H9 (cell line): ENCODE measurements around the gene SIX3. TPM values are rescaled to one million over a fixed set of nuclear protein-coding genes. Genes with fewer than 3 reads are reported as not detected.

Experiments used
- DNase-seq: peaks from one replicate; pipeline ENCODE4 v3.0.0-alpha.2; 2017
- H2AFZ ChIP-seq: one replicate; pipeline ENCODE4 v1.6.1; 2013; ENCODE audit warnings: mild to moderate bottlenecking, low read length, control low read depth, moderate library complexity
- H2AK5ac ChIP-seq: 2 replicates; pipeline ENCODE4 v1.6.1; 2013; ENCODE audit warnings: low read length, control low read depth, mixed read lengths; ENCODE audit not compliant: insufficient read length
- H2BK120ac ChIP-seq: one replicate; pipeline ENCODE4 v1.6.1; 2013; ENCODE audit warnings: low read depth, mild to moderate bottlenecking, low read length, control low read depth, inconsistent platforms; ENCODE audit not compliant: poor library complexity, severe bottlenecking
- H2BK12ac ChIP-seq: 2 replicates; pipeline ENCODE4 v1.6.1; 2013; ENCODE audit warnings: low read length, control low read depth, mixed read lengths, low read depth; ENCODE audit not compliant: insufficient read length
- H2BK15ac ChIP-seq: 2 replicates; pipeline ENCODE4 v1.6.1; 2013; ENCODE audit warnings: low read depth, low read length, control low read depth
- H2BK20ac ChIP-seq: one replicate; pipeline ENCODE4 v1.6.1; 2013; ENCODE audit warnings: low read depth, mild to moderate bottlenecking, low read length, control low read depth, inconsistent platforms; ENCODE audit not compliant: poor library complexity, severe bottlenecking
- H2BK5ac ChIP-seq: 2 replicates; pipeline ENCODE4 v1.6.1; 2013; ENCODE audit warnings: low read length, control low read depth, mixed read lengths; ENCODE audit not compliant: insufficient read length
- H3K14ac ChIP-seq: 2 replicates; pipeline ENCODE4 v1.6.1; 2013; ENCODE audit warnings: low read length, control low read depth; ENCODE audit not compliant: insufficient read depth
- H3K18ac ChIP-seq: 2 replicates; pipeline ENCODE4 v1.6.1; 2013; ENCODE audit warnings: low read depth, mild to moderate bottlenecking, mixed read lengths, low read length, control low read depth; ENCODE audit not compliant: insufficient read length
- H3K23ac ChIP-seq: 2 replicates; pipeline ENCODE4 v1.6.1; 2013; ENCODE audit warnings: low read length, control low read depth, mixed read lengths, low read depth; ENCODE audit not compliant: insufficient read length
- H3K23me2 ChIP-seq: 2 replicates; pipeline ENCODE4 v1.6.1; 2013; ENCODE audit warnings: low read depth, mild to moderate bottlenecking, mixed read lengths, low read length, control low read depth; ENCODE audit not compliant: insufficient read length, poor library complexity, severe bottlenecking
- H3K27ac ChIP-seq: 2 replicates; pipeline ENCODE4 v1.5.1; 2013; ENCODE audit warnings: low read length, control low read depth, mixed read lengths, low read depth; ENCODE audit not compliant: insufficient read length
- H3K27me3 ChIP-seq: 2 replicates; pipeline ENCODE4 v1.6.1; 2013; ENCODE audit warnings: low read length, control low read depth, inconsistent platforms; ENCODE audit not compliant: insufficient read depth
- H3K4ac ChIP-seq: 2 replicates; pipeline ENCODE4 v1.6.1; 2013; ENCODE audit warnings: low read depth, mild to moderate bottlenecking, control low read depth, inconsistent platforms, low read length, moderate library complexity
- H3K4me1 ChIP-seq: 2 replicates; pipeline ENCODE4 v1.6.1; 2013; ENCODE audit warnings: low read length, control low read depth, inconsistent platforms; ENCODE audit not compliant: insufficient read depth
- H3K4me2 ChIP-seq: 2 replicates; pipeline ENCODE4 v1.6.1; 2013; ENCODE audit warnings: low read length, control low read depth, mixed read lengths; ENCODE audit not compliant: insufficient read length, insufficient read depth
- H3K56ac ChIP-seq: 2 replicates; pipeline ENCODE4 v1.6.1; 2013; ENCODE audit warnings: low read depth, mild to moderate bottlenecking, mixed read lengths, low read length, control low read depth; ENCODE audit not compliant: insufficient read length
- H3K79me1 ChIP-seq: 2 replicates; pipeline ENCODE4 v1.6.1; 2013; ENCODE audit warnings: low read depth, mild to moderate bottlenecking, moderate library complexity, low read length, control low read depth, inconsistent platforms; ENCODE audit not compliant: insufficient read depth, poor library complexity, severe bottlenecking
- H3K79me2 ChIP-seq: 2 replicates; pipeline ENCODE4 v1.6.1; 2013; ENCODE audit warnings: low read length, control low read depth, inconsistent platforms; ENCODE audit not compliant: insufficient read depth
- H3K9ac ChIP-seq: 2 replicates; pipeline ENCODE4 v1.6.1; 2013; ENCODE audit warnings: low read length, control low read depth, mixed read lengths; ENCODE audit not compliant: insufficient read length; ENCODE audit errors: extremely low read depth
- H3K9me3 ChIP-seq: one replicate; pipeline ENCODE4 v1.6.1; 2013; ENCODE audit warnings: low read depth, low read length, inconsistent platforms; ENCODE audit not compliant: control insufficient read depth
- H3T11ph ChIP-seq: one replicate; pipeline ENCODE4 v1.6.1; 2013; ENCODE audit warnings: mild to moderate bottlenecking, low read length, control low read depth, inconsistent platforms
- H4K20me1 ChIP-seq: one replicate; pipeline ENCODE4 v1.6.1; 2013; ENCODE audit not compliant: control insufficient read depth, insufficient read length, insufficient read depth
- H4K5ac ChIP-seq: 2 replicates; pipeline ENCODE4 v1.6.1; 2013; ENCODE audit warnings: low read depth, mild to moderate bottlenecking, mixed read lengths, low read length, control low read depth; ENCODE audit not compliant: insufficient read length
- H4K8ac ChIP-seq: replicated peaks from 2 replicates; pipeline ENCODE4 v1.6.1; 2013; ENCODE audit warnings: low read length, control low read depth, mixed read lengths, low read depth; ENCODE audit not compliant: insufficient read length
- H4K91ac ChIP-seq: 2 replicates; pipeline ENCODE4 v1.6.1; 2013; ENCODE audit warnings: low read depth, mild to moderate bottlenecking, moderate library complexity, mixed read lengths, low read length, control low read depth; ENCODE audit not compliant: insufficient read length
- H3K27ac Mint-ChIP-seq, 3 experiments: 2 replicates in 2 of 3; 3 replicates in 1 of 3; pipeline ENCODE4 v1.8.0; 2020 to 2021; ENCODE audit warnings: mixed read lengths in 3 of 3, mild to moderate bottlenecking in 1 of 3, moderate library complexity in 1 of 3
- H3K27me3 Mint-ChIP-seq: 2 replicates; pipeline ENCODE4 v1.8.0; 2021; ENCODE audit warnings: low read depth, mild to moderate bottlenecking, moderate library complexity, mixed read lengths
- H3K36me3 Mint-ChIP-seq, 3 experiments: 2 replicates in 2 of 3; 3 replicates in 1 of 3; pipeline ENCODE4 v1.8.0; 2020 to 2021; ENCODE audit warnings: low read depth in 3 of 3, mixed read lengths in 3 of 3; ENCODE audit not compliant: insufficient read depth in 1 of 3
- H3K4me1 Mint-ChIP-seq, 2 experiments: 2 replicates each; pipeline ENCODE4 v1.8.0; 2020; ENCODE audit warnings: mixed read lengths in 2 of 2
- H3K4me3 Mint-ChIP-seq, 2 experiments: 2 replicates in 1 of 2; 3 replicates in 1 of 2; pipeline ENCODE4 v1.8.0; 2020 to 2021; ENCODE audit warnings: mild to moderate bottlenecking in 2 of 2, mixed read lengths in 2 of 2, moderate library complexity in 1 of 2
- H3K9me3 Mint-ChIP-seq, 2 experiments: 2 replicates in 1 of 2; 3 replicates in 1 of 2; pipeline ENCODE4 v1.8.0; 2020; ENCODE audit warnings: mild to moderate bottlenecking in 2 of 2, mixed read lengths in 2 of 2, moderate library complexity in 1 of 2
- WGBS: extraction: QIAGEN DNeasy Blood & Tissue Kit; methylation state at CpG from one replicate; pipeline ENCODE4 v1.1.7; 2013; ENCODE audit warnings: missing lambda C conversion rate, low lambda C conversion rate, mixed read lengths; ENCODE audit not compliant: insufficient read length; ENCODE audit errors: extremely low coverage; 5-methylcytosine and 5-hydroxymethylcytosine counted together
- total RNA-seq: library from RNA; stranded (reverse); gene quantifications from 2 replicates; pipeline ENCODE4 v1.2.1, GENCODE V29; 2021
- TF ChIP-seq, protein P1 (sequence below): fragments of 200-600 bp; sonication (generic); conservative IDR thresholded peaks from 3 replicates; pipeline ENCODE4 v1.8.0; 2021; ENCODE audit warnings: antibody characterized with exemption, mild to moderate bottlenecking

SIX3 gene
- total RNA-seq, 1 experiment from 2014 or later = 0.55 TPM

DNA sequence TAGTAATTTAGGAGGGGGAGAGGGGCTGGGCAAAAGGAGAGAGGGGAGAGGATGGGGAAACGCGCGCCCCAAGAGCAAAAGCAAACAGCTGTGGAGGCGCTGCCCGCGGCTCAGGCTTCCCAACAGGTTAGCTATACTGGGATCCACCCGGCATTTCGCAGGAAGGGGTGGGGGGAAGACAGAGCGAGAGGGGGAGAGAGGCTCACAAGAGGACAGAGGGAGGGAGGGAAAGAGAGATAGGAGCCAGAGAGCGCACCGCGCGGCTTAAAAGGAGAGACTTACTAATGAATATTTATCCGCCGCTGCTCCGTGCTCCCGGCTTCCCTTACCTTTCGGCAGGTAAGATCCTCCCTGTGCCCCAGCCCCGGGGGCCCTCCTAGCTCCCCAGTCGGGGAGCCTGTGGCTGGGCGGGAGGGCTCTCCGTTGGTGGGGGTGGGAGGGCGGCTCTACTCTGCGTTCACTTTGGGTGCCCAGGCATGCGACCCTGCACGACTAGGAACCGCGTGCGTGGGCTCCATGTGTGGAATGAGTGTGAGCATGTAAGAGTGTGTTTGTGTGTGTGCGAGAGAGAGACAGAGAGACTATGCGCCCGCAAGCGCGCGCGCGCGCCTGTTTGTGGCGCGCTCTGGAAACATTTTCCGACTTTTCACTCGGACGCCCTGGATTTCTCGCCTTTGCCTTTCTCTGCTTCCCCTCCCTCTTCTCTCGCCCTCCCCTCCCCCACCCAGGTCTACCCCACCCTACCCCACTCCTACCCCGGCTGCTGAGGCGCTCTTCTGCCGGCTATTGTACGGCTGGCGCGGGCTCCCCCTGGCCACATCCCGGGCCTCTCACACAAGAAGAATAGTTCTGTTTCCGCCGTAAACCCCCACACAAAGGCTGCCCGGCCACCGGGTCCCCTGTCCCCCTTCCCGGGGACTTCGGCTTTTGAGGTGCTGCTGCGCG lies 7.2 kb upstream of the SIX3 start:
- no peak overlapping the region for H3K27ac ChIP-seq
- peak; percentile 76 for DNase-seq

More for the DNA sequence above, 7.2 kb upstream of the SIX3 start:
- Histone ChIP-seq H2BK5ac (no peak overlapping the region), H2BK20ac (no peak overlapping the region), H4K8ac (no peak overlapping the region), H4K5ac (no peak overlapping the region), H2BK120ac (no peak overlapping the region), H3K4ac (no peak overlapping the region), H3K79me1 (no peaks in the 10 kb centered on the region), H3K23me2 (peaks cover 36% of the 10 kb centered on the region), H3K4me2 (peak overlapping the region; percentile 39), H2AK5ac (no peak overlapping the region), H4K91ac (no peak overlapping the region), H3K56ac (no peak overlapping the region), H3K14ac (no peak overlapping the region), H3K79me2 (no peaks in the 10 kb centered on the region), H3K27me3 (peaks cover 85% of the 10 kb centered on the region), H3K18ac (no peak overlapping the region), H3T11ph (no peak overlapping the region), H3K23ac (no peak overlapping the region), H4K20me1 (peaks cover 6% of the 10 kb centered on the region), H3K9me3 (no peaks in the 10 kb centered on the region), H2BK15ac (no peak overlapping the region), H3K4me1 (peaks cover 6% of the 10 kb centered on the region), H2BK12ac (no peak overlapping the region), H2AFZ (no peak overlapping the region), H3K9ac (no peak overlapping the region)
- TF ChIP-seq, protein P1, sequence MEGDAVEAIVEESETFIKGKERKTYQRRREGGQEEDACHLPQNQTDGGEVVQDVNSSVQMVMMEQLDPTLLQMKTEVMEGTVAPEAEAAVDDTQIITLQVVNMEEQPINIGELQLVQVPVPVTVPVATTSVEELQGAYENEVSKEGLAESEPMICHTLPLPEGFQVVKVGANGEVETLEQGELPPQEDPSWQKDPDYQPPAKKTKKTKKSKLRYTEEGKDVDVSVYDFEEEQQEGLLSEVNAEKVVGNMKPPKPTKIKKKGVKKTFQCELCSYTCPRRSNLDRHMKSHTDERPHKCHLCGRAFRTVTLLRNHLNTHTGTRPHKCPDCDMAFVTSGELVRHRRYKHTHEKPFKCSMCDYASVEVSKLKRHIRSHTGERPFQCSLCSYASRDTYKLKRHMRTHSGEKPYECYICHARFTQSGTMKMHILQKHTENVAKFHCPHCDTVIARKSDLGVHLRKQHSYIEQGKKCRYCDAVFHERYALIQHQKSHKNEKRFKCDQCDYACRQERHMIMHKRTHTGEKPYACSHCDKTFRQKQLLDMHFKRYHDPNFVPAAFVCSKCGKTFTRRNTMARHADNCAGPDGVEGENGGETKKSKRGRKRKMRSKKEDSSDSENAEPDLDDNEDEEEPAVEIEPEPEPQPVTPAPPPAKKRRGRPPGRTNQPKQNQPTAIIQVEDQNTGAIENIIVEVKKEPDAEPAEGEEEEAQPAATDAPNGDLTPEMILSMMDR = no peak
- Mint-ChIP-seq H3K9me3 (peaks cover 0 to 3% of the 10 kb centered on the region in 2 experiments; a peak in 2 of 5 replicates), H3K27ac (no peak overlapping the region), H3K4me1 (peaks cover 55 to 66% of the 10 kb centered on the region in 2 experiments), H3K27me3 (peaks cover 97% of the 10 kb centered on the region), H3K36me3 (no peaks in the 10 kb centered on the region; a peak in 1 of 7 replicates), H3K4me3 (peak overlapping the region; percentile 58 to 81)
- no CpG with 5 or more reads among the region's 60 CpGs for WGBS
